Trophoblast cell (in vitro differentiated cells and primary cell): ENCODE measurements around the gene FUT8.

Experiments used
- DNase-seq, 2 donors: peaks; one replicate each; pipeline ENCODE4 v3.0.0-alpha.2; 2016
- H2AFZ ChIP-seq: 2 replicates; pipeline ENCODE4 v1.6.1; 2013; ENCODE audit warnings: low read length, moderate library complexity, mild to moderate bottlenecking; ENCODE audit not compliant: insufficient read depth, poor library complexity
- H2AK5ac ChIP-seq: 2 replicates; pipeline ENCODE4 v1.6.1; 2013; ENCODE audit warnings: mild to moderate bottlenecking, low read length
- H2BK120ac ChIP-seq: 2 replicates; pipeline ENCODE4 v1.6.1; 2013; ENCODE audit warnings: low read length, mild to moderate bottlenecking, moderate library complexity; ENCODE audit not compliant: insufficient read depth, poor library complexity
- H2BK12ac ChIP-seq: 2 replicates; pipeline ENCODE4 v1.6.1; 2013; ENCODE audit warnings: mild to moderate bottlenecking, low read length, moderate library complexity
- H2BK5ac ChIP-seq: 2 replicates; pipeline ENCODE4 v1.6.1; 2013; ENCODE audit warnings: low read length, low read depth, moderate library complexity, mild to moderate bottlenecking; ENCODE audit not compliant: poor library complexity
- H3K14ac ChIP-seq: 2 replicates; pipeline ENCODE4 v1.6.1; 2013; ENCODE audit warnings: mild to moderate bottlenecking, low read length
- H3K18ac ChIP-seq: 2 replicates; pipeline ENCODE4 v1.6.1; 2013; ENCODE audit warnings: mild to moderate bottlenecking, low read length
- H3K23ac ChIP-seq: 2 replicates; pipeline ENCODE4 v1.6.1; 2013; ENCODE audit warnings: low read length
- H3K27ac ChIP-seq: 2 replicates; pipeline ENCODE4 v1.5.1; 2013; ENCODE audit warnings: low read depth, mild to moderate bottlenecking, inconsistent platforms, low read length, moderate library complexity
- H3K27me3 ChIP-seq: 2 replicates; pipeline ENCODE4 v1.6.1; 2013; ENCODE audit warnings: inconsistent platforms, mild to moderate bottlenecking, low read length, moderate library complexity; ENCODE audit not compliant: insufficient read depth
- H3K36me3 ChIP-seq, 2 experiments: 1 replicate in 1 of 2; 2 replicates in 1 of 2; pipeline ENCODE4 v1.6.1; 2013; ENCODE audit warnings: low read length in 2 of 2, mild to moderate bottlenecking in 2 of 2, moderate library complexity in 1 of 2; ENCODE audit not compliant: insufficient read depth in 2 of 2, control insufficient read depth in 1 of 2
- H3K4ac ChIP-seq: 2 replicates; pipeline ENCODE4 v1.6.1; 2013; ENCODE audit warnings: low read depth, mild to moderate bottlenecking, low read length, moderate library complexity
- H3K4me1 ChIP-seq, 2 experiments: 1 replicate in 1 of 2; 2 replicates in 1 of 2; pipeline ENCODE4 v1.6.1; 2013; ENCODE audit warnings: low read length in 2 of 2, mild to moderate bottlenecking in 2 of 2, moderate library complexity in 1 of 2; ENCODE audit not compliant: insufficient read depth in 2 of 2, control insufficient read depth in 1 of 2
- H3K4me2 ChIP-seq: 2 replicates; pipeline ENCODE4 v1.6.1; 2013; ENCODE audit warnings: inconsistent platforms, mild to moderate bottlenecking, low read length, moderate library complexity
- H3K4me3 ChIP-seq: 2 replicates; pipeline ENCODE4 v1.5.1; 2013; ENCODE audit warnings: mild to moderate bottlenecking, low read depth, low read length, inconsistent platforms
- H3K79me1 ChIP-seq: one replicate; pipeline ENCODE4 v1.6.1; 2013; ENCODE audit warnings: low read length
- H3K79me2 ChIP-seq: 2 replicates; pipeline ENCODE4 v1.6.1; 2013; ENCODE audit warnings: low read length, mild to moderate bottlenecking; ENCODE audit not compliant: control insufficient read depth, insufficient read depth, poor library complexity
- H3K9ac ChIP-seq: 2 replicates; pipeline ENCODE4 v1.6.1; 2013; ENCODE audit warnings: mild to moderate bottlenecking, low read length
- H3K9me3 ChIP-seq: 2 replicates; pipeline ENCODE4 v1.6.1; 2013; ENCODE audit warnings: low read depth, mild to moderate bottlenecking, control low read depth, inconsistent platforms, low read length; ENCODE audit not compliant: insufficient read depth
- H4K12ac ChIP-seq: 2 replicates; pipeline ENCODE4 v1.6.1; 2013; ENCODE audit warnings: low read depth, mild to moderate bottlenecking, low read length, moderate library complexity
- H4K8ac ChIP-seq: 2 replicates; pipeline ENCODE4 v1.6.1; 2013; ENCODE audit warnings: low read depth, mild to moderate bottlenecking, low read length, moderate library complexity
- H4K91ac ChIP-seq: one replicate; pipeline ENCODE4 v1.6.1; 2013; ENCODE audit warnings: low read depth, mild to moderate bottlenecking, low read length, moderate library complexity
- WGBS: extraction: QIAGEN DNeasy Blood & Tissue Kit; methylation state at CpG from one replicate; pipeline ENCODE4 v1.1.7; 2013; ENCODE audit warnings: missing lambda C conversion rate; ENCODE audit not compliant: insufficient read length, insufficient coverage; ENCODE audit errors: extremely low coverage; 5-methylcytosine and 5-hydroxymethylcytosine counted together

Gene FUT8

DNA sequence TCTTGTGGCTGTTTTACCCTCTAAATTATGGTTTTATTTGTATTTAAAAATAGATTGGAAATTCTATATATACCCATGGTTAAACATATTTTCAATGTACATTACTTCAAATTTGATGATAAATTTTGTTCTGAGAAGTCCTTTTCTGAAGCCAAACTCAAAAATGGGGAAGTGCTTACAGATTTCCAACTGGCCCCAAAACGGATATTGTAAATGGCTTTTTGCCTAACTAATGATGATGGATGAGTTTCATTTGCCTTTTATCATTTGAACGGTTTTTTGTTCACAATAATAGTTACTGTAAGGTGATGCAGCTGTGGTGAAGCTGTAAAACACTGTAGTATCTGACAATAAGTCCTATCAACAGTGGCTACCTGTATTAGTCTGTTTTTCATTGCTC, 136.9 kb downstream of the FUT8 start:
- no CpG with 5 or more reads among the region's 2 CpGs for WGBS
- H2BK12ac ChIP-seq: no peak overlapping the region
- no peaks in the 10 kb centered on the region for H3K79me2 ChIP-seq

GRCh38 chr14:65550779-65551643, 138.5 kb downstream of the FUT8 start:
- Histone ChIP-seq H3K79me1 (no peaks in the 10 kb centered on the region), H2BK120ac (no peak overlapping the region), H3K4ac (no peak overlapping the region), H2BK5ac (no peak overlapping the region), H4K8ac (no peak overlapping the region), H3K18ac (no peak overlapping the region), H4K91ac (no peak overlapping the region), H3K4me3 (no peak overlapping the region), H3K23ac (no peak overlapping the region), H3K79me2 (no peaks in the 10 kb centered on the region), H3K14ac (no peak overlapping the region), H3K9ac (no peak overlapping the region), H2BK12ac (no peak overlapping the region), H2AK5ac (no peak overlapping the region), H3K4me1 (no peaks in the 10 kb centered on the region), H3K9me3 (no peaks in the 10 kb centered on the region), H3K27ac (no peak overlapping the region), H2AFZ (no peak overlapping the region), H3K4me2 (no peak overlapping the region), H3K36me3 (no peaks in the 10 kb centered on the region), H4K12ac (no peak overlapping the region), H3K27me3 (no peaks in the 10 kb centered on the region)
- DNase-seq: no peak
- no CpG with 5 or more reads among the region's 6 CpGs for WGBS

More for the DNA sequence above, 136.9 kb downstream of the FUT8 start:
- DNase-seq: no peak
- no peaks in the 10 kb centered on the region for H3K79me1 ChIP-seq
- H3K27ac ChIP-seq: no peak overlapping the region
- no peak overlapping the region for H3K18ac ChIP-seq
- H3K27me3 ChIP-seq: no peaks in the 10 kb centered on the region
- no peak overlapping the region for H2BK120ac ChIP-seq
- H2AFZ ChIP-seq: no peak overlapping the region
- no peak overlapping the region for H2BK5ac ChIP-seq
- H2AK5ac ChIP-seq: no peak overlapping the region
- H3K9ac ChIP-seq: no peak overlapping the region
- H3K9me3 ChIP-seq: no peaks in the 10 kb centered on the region
- no peak overlapping the region for H3K23ac ChIP-seq
- H3K4ac ChIP-seq: no peak overlapping the region
- no peak overlapping the region for H4K12ac ChIP-seq
- H3K36me3 ChIP-seq: no peaks in the 10 kb centered on the region
- H3K4me1 ChIP-seq: no peaks in the 10 kb centered on the region
- H3K4me3 ChIP-seq: no peak overlapping the region
- H3K4me2 ChIP-seq: no peak overlapping the region
- H4K8ac ChIP-seq: no peak overlapping the region
- no peak overlapping the region for H4K91ac ChIP-seq
- no peak overlapping the region for H3K14ac ChIP-seq

DNA sequence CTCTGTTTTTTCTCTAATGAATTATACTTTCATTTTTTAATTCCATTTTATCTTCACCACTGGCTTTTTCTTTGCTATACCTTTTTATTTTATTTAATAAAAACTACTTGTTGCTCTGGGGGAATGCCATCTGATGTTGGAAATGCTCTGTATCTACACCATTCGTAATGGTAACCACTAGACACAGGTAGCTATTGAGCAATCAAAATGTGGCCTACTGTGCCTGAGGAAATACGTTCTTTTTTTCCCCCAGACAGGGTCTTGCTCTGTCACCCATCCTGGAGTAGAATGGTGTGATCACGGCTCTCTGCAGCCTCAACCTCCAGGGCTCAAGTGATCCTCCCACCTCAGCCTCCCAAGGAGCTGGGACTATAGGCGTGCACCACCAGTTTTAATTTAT, 140.2 kb downstream of the FUT8 start:
- Histone ChIP-seq H3K4me2 (no peak overlapping the region), H3K9ac (no peak overlapping the region), H4K8ac (no peak overlapping the region), H3K18ac (no peak overlapping the region), H2AK5ac (no peak overlapping the region), H2AFZ (no peak overlapping the region), H3K27me3 (no peaks in the 10 kb centered on the region), H4K91ac (no peak overlapping the region), H3K14ac (no peak overlapping the region), H2BK5ac (no peak overlapping the region), H3K4ac (no peak overlapping the region), H3K4me1 (no peaks in the 10 kb centered on the region), H3K9me3 (no peaks in the 10 kb centered on the region), H2BK12ac (no peak overlapping the region), H3K79me2 (no peaks in the 10 kb centered on the region), H4K12ac (no peak overlapping the region), H3K23ac (no peak overlapping the region), H3K27ac (no peak overlapping the region), H3K36me3 (no peaks in the 10 kb centered on the region), H3K4me3 (no peak overlapping the region), H2BK120ac (no peak overlapping the region), H3K79me1 (no peaks in the 10 kb centered on the region)
- WGBS: no CpG with 5 or more reads among the region's 4 CpGs
- DNase-seq: no peak

- Histone ChIP-seq H2BK120ac (no peak overlapping the region), H3K79me2 (no peaks in the 10 kb centered on the region), H3K79me1 (no peaks in the 10 kb centered on the region), H3K4me2 (no peak overlapping the region), H3K18ac (no peak overlapping the region), H2BK5ac (no peak overlapping the region), H3K36me3 (no peaks in the 10 kb centered on the region), H2AK5ac (no peak overlapping the region), H3K23ac (no peak overlapping the region), H4K8ac (no peak overlapping the region), H4K91ac (no peak overlapping the region), H2AFZ (no peak overlapping the region), H3K9me3 (no peaks in the 10 kb centered on the region), H3K4me3 (no peak overlapping the region), H3K27ac (no peak overlapping the region), H2BK12ac (no peak overlapping the region), H4K12ac (no peak overlapping the region), H3K4me1 (no peaks in the 10 kb centered on the region), H3K9ac (no peak overlapping the region), H3K27me3 (no peaks in the 10 kb centered on the region), H3K4ac (no peak overlapping the region), H3K14ac (no peak overlapping the region)
- no peak for DNase-seq
Observed at GRCh38 chr14:65554837-65555236, 142.3 kb downstream of the FUT8 start.
